NCI-H774 (cell line): ENCODE data around the gene UBE2L3.
"Not testable (repeated sequence)": the region's sequence is repeated elsewhere in the genome, so short reads cannot be mapped to it uniquely, and the experiment has no call there.

Experiments used
- DNase-seq: peaks from one replicate; lab custom pipeline; 2025; lab: John Stamatoyannopoulos, UW

The UBE2L3 gene

DNA sequence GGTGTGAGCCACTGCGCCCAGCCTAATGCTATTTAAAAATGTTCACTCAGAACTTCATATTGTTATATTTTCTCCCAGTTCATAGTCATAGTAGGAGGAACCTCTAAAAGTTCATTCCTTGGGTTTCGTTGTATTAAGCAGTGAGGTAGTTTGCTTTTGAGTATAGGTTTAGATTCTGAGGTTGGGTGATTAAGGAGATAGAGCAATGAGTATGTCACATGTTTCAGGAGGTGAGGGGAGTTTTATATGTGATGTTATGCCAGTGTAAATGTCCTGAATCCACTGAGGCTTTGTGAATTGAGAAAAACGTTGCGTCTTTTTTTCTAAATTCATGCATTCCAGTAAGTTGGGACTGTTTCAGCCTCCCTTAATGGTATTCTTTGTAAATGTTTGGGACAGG, 4.2 kb downstream of the UBE2L3 start:
- DNase-seq: no peak

DNA sequence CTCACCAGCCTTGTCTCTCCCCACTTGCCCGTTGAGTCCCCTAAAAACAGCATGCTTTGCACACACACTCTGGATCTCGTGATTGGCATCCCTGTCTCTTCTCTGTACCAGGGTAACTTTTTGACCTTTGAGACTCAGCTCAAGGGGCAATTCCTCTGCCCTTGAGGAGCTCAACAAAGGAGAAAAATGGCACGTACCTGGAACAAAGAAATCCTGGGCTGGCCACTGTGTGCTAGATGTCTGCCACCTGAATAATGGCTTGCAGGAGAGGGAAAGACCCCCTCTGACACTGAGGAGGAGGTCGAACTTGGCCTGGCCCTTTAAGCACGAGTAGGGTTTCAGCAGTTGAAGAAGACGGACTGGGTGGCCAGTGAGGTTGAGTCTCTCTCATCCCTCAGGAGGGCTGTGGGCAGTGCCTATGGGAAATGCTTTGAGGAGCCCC, 5.8 kb downstream of the UBE2L3 start:
- no peak for DNase-seq

DNA sequence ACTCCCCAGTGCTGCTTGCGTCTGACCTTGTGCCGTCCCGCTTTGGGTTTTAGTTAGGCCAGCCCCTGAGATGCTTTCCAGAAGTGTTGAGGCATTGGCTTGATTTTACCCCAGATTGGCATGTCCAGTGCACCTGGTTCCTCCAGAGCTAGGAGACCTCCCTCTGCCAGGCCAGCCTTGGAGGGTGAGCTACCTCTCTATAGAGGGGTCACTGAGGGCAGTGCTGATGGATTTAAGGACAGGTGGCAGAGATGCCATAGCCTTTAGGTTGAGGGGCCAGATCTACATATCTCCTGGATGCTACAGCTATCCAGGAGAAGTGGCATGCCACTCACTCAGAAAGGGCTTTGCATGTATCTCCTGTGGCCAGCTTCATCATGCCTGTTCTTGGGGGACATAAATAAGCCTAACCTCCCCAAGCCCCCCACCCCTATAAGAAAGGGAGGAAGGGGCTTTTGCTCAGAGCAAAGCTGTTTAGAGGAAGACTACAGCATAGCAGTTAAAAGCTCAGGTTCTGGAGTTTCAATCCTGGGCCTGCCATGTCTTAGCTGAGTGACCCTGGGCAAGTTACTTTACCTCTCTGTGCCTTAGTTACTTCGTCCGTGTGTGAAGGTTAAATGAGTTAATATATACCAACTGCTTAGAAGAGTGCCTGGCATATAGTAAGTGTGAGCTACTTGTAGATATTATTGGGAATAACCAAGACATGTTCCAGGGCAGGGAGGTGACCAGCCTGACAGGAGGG, 6.4 kb downstream of the UBE2L3 start:
- DNase-seq: no peak

DNA sequence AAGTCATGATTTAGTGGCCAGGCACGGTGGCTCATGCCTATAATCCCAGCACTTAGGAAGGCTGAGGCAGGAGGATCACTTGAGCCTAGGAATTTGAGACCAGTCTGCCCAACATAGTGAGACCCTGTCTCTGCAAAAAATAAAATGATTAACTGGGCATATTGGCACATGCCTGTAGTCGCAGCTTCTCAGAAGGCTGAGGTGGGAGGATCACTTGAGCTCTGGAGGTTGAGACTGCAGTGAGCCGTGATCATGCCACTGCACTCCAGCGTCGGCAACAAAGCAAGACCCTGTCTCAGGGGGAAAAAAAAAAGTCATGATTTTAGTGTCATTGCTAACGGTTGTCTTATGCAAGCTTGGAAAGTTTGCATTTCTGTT, 11.9 kb downstream of the UBE2L3 start:
- no peak for DNase-seq

DNA sequence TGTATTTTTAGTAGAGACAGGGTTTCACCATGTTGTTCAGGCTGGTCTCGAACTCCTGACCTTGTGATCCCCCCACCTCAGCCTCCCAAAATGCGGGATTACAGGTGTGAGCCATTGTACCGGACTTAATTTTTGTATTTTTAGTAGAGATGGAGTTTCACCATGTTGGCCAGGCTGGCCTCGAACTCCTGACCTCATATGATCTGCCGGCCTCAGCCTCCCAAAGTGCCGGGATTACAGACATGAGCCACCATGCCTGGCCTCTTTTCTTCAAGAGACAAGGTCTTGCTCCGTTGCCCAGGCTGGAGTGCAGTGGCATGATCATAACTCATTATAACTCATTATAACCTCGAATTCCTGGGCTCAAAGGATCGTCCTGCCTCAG, 13.1 kb downstream of the UBE2L3 start:
- DNase-seq: not testable (repeated sequence)

DNA sequence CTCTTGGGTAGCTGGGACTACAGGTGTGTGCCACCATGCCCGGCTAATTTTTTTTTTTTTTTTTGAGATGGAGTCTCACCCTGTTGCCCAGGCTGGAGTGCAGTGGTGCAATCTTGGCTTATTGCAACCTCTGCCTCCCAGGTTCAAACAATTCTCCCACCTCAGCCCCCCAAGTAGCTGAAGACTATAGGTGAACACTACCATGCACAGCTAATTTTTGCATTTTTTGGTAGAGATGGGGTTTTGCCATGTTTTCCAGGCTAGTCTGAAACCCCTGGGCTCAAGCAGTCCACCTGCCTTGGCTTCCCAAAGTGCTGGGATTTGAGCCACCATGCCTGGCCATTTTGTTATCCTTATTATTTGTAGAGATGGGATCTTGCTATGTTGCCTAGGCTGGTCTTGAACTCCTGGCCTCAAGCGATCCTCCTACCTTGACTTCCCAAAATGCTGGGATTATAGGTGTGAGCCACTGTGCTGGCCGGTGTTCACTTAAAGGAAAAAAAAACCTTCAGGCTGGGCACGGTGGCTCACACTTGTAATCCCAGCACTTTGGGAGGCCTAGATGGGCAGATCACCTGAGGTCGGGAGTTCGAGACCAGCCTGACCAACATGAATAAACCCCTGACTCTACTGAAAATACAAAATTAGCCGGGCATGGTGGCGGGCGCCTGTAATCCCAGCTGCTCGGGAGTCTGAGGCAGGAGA, 13.6 kb downstream of the UBE2L3 start:
- DNase-seq: not testable (repeated sequence)

DNA sequence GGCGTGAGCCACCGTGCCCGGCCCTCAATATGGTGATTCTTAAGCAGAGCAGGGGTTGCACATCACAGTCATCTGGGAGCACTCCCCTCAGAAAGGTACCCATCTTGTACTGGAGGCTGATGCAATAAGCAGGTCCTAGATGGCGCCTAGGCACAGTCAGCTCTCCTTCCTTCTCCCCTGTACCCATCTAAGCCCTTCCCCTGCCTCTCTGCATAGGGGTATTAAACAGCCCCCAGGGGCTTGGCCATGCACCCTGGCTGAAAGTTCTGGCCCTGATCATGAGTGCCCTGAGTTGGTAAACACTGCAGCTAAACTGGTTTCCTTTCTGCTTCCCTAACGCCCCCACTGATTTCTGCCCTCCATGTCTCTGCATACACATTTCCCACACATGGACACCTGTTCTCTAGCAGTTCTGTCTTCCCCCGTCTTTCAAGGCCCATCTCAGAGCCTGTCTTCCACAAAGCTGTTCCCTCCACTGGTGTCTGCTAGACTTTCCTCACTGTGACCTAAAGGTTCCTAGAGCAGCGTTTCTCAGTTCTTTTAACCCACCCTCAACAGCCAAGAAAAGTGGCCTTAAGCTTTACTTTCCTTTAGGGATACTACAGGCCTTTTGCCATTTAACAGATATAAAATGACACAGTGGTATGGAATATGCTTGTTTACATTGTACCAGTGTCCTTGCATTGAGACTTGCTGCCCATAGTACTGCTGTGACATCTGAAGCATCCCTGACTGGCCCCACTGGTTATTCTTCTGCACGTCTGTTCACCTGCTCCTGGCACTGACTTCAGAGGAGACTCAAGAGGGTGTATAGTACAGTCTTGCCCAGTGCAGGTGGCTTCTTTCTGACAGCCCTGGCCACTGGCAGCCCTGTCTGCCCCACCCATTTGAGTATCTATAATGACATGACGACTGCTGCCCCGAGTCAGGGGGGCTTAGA, 15.6 kb downstream of the UBE2L3 start:
- DNase-seq: no peak

DNA sequence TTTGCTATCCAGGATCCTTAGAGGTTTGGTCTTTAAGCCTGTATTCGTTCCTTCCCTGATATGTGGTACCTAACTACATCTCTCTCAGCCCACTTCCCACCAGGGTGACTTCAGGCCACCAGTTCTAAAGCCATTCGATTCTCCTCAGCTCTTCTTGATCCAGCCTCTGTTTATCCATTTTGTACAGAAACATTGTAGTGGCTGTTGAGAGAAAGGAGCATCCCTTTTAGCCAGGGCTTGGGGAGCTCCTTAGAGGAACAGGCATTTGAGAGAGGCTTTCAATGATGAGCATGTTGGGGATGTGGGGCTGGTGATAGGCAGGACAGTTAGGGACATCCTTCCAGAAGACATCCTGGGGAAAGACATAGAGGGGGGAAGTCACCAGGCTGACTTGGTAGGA, 17.9 kb downstream of the UBE2L3 start:
- no peak for DNase-seq

DNA sequence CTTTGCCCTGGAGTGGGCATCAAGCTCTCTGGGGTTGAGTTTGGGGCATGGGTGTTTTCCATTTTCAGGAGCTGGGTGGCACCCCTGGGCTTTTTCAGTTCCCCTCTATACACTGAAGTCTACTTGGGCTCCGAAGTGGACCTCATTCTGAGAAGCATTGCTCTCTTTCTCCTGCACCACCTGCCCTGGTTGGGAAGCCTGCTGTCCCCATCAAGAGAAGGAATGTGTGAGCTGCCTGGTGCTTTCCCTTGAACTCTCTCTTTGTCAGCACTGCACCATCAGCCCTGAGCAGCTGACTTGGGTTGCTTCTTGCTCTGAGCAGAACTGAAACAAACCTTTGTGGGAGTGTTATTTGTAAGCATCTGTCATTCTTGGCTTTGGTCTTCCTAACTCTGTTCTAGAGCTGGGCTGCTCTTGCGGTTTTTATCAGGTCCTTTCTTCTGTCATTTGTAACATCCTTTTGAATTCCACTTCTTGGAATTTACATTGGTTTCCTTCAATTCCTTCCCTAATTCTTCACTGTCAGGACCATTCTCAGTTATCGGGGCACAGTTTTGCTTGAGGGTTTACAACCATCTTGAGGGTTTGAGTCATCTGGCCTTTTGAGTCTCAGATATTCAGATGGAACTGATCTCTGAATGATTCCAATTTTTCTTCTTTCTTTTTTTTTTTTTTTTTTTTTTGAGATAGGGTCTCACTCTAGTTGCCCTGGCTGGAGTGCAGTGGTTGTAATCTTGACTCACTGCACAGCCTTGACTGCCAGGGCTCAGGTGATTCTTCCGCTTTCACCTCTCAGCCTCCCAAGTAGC, 20.5 kb downstream of the UBE2L3 start:
- no peak for DNase-seq

DNA sequence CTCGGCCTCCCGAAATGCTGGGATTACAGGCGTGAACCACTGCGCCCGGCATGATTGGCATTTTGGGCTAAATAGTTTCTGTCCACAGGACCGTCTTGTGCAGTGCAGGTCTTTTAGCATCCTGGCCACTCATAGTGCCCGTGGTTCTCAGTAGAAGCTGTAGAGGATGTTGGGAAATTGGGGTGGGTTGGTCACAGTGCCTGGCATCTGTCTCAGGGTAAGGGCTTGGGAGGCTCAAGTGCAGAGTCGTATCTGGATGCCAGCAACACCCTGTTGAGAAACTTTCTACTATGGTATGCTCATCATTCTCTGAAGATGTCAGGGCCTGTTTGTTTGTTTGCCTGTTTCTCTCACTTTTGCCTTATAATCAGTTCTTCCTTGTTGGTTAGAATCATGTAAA, 21.9 kb downstream of the UBE2L3 start:
- no peak for DNase-seq

DNA sequence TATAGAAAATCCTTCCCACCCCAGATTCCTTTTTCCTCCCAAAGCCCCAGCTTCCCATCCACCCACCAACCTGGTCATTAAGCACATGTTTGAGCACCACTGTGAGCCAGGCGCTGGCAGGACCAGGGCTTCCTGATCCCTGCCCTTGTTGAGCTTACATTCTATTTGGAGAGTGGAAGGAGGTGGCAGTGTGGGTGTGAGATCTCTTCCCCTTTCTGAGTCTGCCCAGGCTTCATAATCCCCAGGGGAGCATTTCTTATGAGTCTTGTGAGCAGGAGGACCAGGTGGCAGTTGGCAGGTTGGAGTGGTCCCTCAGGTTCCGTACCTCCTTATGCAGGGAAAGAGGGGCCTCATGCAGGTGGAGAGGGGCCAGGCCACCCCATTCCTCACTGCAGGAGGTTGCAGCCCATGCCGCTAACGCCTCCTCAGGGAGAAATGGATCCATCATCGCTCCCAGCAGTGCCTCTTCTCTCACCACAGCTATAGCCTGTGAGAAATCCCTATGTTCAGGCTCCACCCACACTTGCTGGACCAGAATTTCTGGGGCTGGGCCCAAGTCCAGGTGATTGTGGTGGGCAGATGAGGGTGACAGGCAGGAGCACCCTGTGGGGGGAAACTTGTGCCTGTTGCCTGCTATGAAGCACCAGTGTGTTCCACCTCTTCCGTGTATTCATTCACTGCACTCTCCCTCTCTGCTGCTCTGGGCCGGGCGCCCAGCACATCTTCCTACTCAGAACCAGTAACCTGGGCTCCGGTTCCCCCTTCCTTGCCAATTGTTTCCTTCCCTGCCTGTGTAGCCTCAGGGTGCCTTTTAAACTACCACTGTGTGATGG, 23.5 kb downstream of the UBE2L3 start:
- no peak for DNase-seq

DNA sequence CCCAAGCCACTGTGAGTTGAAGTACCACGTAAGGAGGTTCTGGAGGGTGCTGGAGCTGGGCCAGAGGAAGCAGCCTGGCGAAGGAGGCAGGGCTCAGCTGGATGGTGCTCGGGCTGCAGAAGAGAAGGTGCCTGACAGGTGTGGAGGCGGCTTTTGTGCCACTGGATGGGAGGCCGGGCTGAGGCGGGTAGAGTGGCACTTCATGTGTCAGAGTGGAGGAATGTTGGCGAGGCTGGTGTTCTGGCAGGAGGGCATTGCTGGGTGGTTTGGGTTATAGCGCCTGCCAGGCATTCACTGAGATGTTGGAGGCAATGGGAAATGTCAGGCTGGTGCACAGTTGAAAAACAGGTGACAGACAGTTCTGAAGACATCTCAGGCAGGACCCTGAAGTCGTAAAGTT, 24.2 kb downstream of the UBE2L3 start:
- no peak for DNase-seq

DNA sequence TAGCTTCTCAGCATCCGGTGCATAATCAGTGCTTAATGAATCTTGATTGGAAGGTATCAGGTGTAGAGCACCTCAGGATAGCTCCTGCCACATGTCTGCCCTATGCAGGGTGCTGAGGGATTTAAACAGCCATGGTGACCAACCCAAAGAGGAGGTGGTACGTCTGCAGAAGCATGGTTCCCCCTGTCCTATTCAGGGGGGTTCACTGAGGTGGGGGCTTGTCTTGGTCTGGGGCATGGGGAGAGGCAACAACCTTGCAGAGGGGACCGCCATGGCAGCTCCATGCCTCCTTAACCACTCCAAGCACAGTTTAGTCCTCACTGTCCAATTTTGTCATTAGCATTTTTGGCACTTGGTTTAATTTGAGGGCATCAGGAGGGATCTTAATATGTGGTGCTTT, 24.9 kb downstream of the UBE2L3 start:
- DNase-seq: no peak

DNA sequence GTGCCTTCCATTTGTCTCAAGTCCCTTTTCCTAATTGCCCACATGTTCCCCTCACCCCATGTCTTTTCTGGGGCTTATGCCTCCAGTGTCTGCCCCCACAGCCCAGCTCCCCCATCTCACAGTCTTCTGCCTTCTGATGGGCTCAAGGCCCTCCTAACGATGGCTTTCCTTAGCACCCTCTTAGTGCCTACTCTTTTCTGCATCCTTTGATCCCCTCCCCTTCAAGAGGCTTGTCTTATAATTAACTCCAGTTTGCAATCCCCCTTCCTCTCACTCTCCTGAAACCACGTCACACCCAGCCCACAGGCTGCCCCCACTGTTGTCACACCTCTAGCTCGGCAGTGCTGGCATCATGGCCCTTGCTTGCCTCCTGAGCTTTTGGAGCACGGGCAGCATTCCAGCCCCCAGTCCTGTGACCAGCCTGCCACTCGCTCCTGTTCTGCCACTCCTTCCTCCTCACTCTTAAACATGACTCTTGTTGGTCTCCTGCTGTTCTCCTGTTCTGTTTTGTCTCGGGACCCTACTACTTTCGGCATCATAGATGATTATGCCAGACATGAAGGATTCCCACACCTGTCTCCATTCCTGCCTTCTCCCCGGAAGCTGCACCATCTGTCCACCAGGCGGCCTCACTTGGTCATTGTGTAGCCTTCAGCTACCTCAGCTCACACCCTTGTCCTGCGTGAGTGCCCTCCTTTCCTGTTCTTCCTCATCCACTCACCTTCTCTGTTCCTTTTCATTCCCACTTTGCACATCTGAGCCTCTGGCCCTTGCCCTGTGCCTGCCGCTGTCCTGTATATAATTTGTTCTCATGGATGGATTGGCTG, 26.1 kb downstream of the UBE2L3 start:
- DNase-seq: no peak

DNA sequence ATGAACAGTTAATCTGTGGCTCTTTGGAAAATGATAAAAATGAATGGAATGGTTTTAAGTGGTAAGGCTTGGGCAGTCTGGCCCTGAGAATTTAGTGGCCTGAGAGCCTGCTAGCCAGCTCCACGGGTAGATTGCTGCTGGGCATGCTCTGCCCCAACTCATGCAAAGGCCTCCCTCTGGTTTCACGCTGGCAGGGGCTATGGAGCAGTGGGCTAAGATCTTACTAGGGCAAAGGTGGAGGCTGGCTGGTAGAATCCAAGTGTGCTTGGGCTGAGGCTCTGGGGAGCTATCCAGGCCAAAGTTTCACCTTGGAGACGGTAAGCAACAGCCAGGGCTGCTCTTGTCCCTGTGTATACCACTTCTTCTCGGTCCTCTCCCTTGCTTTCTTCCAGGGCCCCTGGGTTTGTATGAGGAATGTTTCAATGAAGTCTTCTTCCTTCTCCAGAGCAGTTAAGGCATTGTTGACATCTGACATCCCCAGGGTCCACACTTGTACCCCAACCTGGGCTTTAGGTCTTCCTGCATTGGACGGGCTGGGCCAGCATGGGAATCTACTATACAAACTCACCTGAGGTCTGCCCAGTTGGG, 27.4 kb downstream of the UBE2L3 start:
- no peak for DNase-seq

DNA sequence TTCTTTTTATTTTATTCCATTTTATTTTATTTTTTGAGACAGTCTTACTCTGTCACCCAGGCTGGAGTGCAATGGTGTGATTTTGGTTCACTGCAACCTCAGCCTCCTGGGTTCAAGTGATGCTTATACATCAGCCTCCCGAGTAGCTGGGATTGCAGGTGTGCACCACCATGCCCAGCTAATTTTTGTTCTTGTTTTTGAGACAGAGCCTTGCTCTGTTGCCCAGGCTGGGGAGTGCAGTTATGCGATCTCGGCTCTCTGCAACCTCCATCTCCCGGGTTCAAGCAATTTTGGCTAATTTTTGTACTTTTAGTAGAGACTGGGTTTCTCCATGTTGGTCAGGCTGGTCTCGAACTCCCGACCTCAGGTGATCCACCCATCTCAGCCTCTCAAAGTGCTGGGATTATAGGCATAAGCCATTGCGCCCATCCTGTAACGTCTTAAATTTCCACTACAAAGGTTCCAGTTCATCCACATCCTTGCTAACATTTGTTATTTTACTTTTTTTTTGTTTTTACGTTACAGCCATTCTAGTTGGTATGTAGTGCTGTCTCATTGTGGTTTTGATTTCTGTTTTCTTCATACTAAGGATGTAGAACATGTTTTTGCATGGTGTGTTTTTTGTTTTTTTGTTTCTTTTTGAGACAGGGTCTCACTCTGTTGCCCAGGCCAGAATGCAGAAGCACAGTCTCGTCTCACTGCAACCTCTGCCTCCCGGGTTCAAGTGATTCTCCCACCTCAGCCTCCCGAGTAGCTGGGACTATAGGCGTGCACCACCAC, 29.0 kb downstream of the UBE2L3 start:
- not testable (repeated sequence) for DNase-seq

DNA sequence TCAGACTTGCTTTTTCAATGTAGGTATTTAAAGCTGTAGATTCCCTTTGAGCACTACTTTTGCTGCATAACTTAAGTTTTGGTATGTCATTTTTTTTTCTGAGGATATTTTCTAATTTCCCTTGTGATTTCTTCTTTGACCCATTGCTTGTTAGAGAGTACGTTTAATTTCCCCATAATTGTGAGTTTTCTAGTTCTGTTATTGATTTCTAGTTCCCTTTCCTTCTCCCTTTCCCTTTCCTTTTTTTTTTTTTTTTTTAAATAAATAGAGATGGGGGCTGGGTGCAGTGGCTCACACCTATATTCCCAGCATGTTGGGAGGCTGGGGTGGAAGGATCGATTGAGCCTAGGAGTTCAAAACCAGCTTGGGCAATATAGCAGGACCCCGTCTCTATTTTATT, 30.8 kb downstream of the UBE2L3 start:
- DNase-seq: no peak

DNA sequence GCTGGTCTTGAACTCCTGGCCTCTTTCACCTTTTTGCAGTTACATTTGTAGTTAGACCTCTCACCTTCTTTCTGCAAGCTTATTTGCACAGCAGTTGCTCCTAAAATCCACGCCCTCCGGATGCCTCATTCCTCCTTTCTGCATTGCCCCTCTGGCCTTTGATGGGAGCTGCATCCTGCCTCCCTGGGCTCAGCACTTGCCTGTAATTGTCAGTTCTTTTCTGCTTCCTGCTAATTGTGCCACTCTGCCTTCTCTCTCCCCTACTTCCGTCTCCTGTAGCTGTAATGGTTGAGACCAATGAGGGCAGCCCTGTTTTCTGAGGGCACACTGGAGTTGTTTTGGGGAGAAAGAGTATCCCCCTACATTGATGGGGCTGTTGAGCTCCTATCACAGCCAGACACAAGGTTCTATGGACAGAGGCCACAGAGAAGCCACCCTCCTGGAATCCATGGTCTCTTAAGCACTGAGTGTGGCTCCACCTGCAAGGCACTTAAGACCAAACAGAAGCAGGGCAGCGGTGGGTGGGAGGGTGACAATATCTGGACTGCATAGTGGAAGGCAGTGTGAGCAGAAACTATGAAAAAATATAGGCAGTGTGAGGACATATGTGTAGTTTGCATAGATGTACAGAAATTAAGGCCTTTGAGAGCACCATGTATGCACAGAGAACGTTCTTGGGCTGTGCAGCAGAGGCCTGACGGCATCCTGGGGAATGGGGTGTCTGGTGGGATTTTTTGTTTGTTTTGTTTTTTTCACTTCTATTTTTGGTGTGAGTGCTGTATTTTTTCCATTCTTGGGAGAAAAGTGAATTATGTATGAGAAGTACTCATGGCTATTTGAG, 31.8 kb downstream of the UBE2L3 start:
- no peak for DNase-seq
